GM19438 (cell line): ENCODE measurements around the gene SDK1.

ENCODE experiments used
- ATAC-seq: cut with Tn5 transposase; IDR thresholded peaks from one replicate; pipeline ENCODE4 v1.9.1; 2021; ENCODE audit warnings: low read depth; ENCODE audit not compliant: unreplicated experiment

The SDK1 gene

GRCh38 chr7:4052130-4052529, 751.1 kb downstream of the SDK1 start:
- no peak for ATAC-seq

GRCh38 chr7:4054158-4054557, 753.1 kb downstream of the SDK1 start:
- no peak for ATAC-seq

GRCh38 chr7:4056552-4057288, 755.7 kb downstream of the SDK1 start:
- no peak for ATAC-seq

GRCh38 chr7:4057289-4057616, 756.2 kb downstream of the SDK1 start:
- no peak for ATAC-seq

GRCh38 chr7:4058158-4058557, 757.1 kb downstream of the SDK1 start:
- no peak for ATAC-seq

- ATAC-seq, result no peak
These were observed 764.1 kb downstream of the SDK1 start for GRCh38 chr7:4065190-4065589.

GRCh38 chr7:4066206-4066605, 765.2 kb downstream of the SDK1 start:
- ATAC-seq, result no peak

- no peak for ATAC-seq
These were observed 765.8 kb downstream of the SDK1 start for GRCh38 chr7:4066626-4067475.

- no peak for ATAC-seq
These were observed 766.4 kb downstream of the SDK1 start for GRCh38 chr7:4067476-4067760.

GRCh38 chr7:4067874-4068273, 766.8 kb downstream of the SDK1 start:
- no peak for ATAC-seq

GRCh38 chr7:4068286-4068685, 767.2 kb downstream of the SDK1 start:
- no peak for ATAC-seq

GRCh38 chr7:4069268-4070095, 768.4 kb downstream of the SDK1 start:
- no peak for ATAC-seq

- ATAC-seq, result no peak
These were observed 769.2 kb downstream of the SDK1 start for GRCh38 chr7:4070214-4070613.

GRCh38 chr7:4071370-4072058, 770.5 kb downstream of the SDK1 start:
- ATAC-seq, result no peak

GRCh38 chr7:4072161-4072925, 771.3 kb downstream of the SDK1 start:
- no peak for ATAC-seq

- ATAC-seq, result no peak
These were observed 772.0 kb downstream of the SDK1 start for GRCh38 chr7:4073052-4073451.

GRCh38 chr7:4073750-4074149, 772.7 kb downstream of the SDK1 start:
- no peak for ATAC-seq

- ATAC-seq, result no peak
These were observed 773.4 kb downstream of the SDK1 start for GRCh38 chr7:4074407-4074806.

- no peak for ATAC-seq
These were observed 773.9 kb downstream of the SDK1 start for GRCh38 chr7:4074994-4075393.

- ATAC-seq, result no peak
These were observed 775.7 kb downstream of the SDK1 start for GRCh38 chr7:4076701-4077294.
